ENCODE results near the gene NIPBL.

DNA sequence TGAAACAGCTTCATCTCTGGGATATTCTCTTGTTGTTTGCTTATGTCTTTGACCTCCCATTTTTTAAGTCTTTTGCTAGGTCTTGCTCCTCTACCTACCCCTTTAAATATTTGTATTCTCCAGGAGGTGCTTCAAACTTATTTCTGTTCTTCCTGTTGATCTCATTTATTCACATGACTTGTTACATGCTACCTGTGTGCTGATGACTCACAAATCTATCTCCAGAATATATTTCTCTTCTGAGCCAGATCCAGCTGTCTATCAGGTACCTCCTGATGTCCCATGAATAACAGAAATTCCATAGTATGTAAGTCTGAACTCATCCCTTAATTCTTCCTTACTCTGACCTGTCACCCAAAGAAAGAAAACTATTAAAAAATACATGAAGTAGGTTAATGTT lies 11.0 kb downstream of the NIPBL start:
- TF ChIP-seq, protein P1, sequence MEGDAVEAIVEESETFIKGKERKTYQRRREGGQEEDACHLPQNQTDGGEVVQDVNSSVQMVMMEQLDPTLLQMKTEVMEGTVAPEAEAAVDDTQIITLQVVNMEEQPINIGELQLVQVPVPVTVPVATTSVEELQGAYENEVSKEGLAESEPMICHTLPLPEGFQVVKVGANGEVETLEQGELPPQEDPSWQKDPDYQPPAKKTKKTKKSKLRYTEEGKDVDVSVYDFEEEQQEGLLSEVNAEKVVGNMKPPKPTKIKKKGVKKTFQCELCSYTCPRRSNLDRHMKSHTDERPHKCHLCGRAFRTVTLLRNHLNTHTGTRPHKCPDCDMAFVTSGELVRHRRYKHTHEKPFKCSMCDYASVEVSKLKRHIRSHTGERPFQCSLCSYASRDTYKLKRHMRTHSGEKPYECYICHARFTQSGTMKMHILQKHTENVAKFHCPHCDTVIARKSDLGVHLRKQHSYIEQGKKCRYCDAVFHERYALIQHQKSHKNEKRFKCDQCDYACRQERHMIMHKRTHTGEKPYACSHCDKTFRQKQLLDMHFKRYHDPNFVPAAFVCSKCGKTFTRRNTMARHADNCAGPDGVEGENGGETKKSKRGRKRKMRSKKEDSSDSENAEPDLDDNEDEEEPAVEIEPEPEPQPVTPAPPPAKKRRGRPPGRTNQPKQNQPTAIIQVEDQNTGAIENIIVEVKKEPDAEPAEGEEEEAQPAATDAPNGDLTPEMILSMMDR (conservative IDR thresholded peaks at IDR 0.05; ENCODE audit: low read depth, low read length), result no peak
- no peak for TF ChIP-seq EZH2 (IDR thresholded peaks at IDR 0.05; ENCODE audit: borderline replicate concordance, low read depth, low read length, poor library complexity, severe bottlenecking)
